GM23338 (cell line): ENCODE data around the gene PLA2G4B.

Experiments used
- CREB1 ChIP-seq: fragments of 250-450 bp; sonication (Bioruptor Pico); IDR thresholded peaks from 2 replicates; pipeline ENCODE4 v1.5.0; 2020; ENCODE audit warnings: low read depth, mild to moderate bottlenecking, moderate library complexity
- EZH2 ChIP-seq: fragments of 200-600 bp; sonication (generic); IDR thresholded peaks from one replicate; pipeline ENCODE4 v1.8.0; 2017; ENCODE audit warnings: antibody characterized with exemption, mild to moderate bottlenecking, low read depth; ENCODE audit not compliant: unreplicated experiment
- EZH2phosphoT487 ChIP-seq: fragments of 200-600 bp; sonication (generic); IDR thresholded peaks from one replicate; pipeline ENCODE4 v1.8.1; 2018; ENCODE audit warnings: antibody characterized with exemption; ENCODE audit not compliant: unreplicated experiment
- JUNB ChIP-seq: IDR thresholded peaks from one replicate; pipeline ENCODE4 v1.6.1; 2016; ENCODE audit warnings: antibody characterized with exemption; ENCODE audit not compliant: unreplicated experiment
- NANOG ChIP-seq: IDR thresholded peaks from 2 replicates; pipeline ENCODE4 v1.6.1; 2016; ENCODE audit warnings: antibody characterized with exemption, borderline replicate concordance
- POLR2AphosphoS5 ChIP-seq: IDR thresholded peaks from 2 replicates; pipeline ENCODE4 v1.6.1; 2016; ENCODE audit warnings: antibody characterized with exemption, low read depth
- STAT1 ChIP-seq: IDR thresholded peaks from one replicate; pipeline ENCODE4 v1.6.1; 2016; ENCODE audit warnings: antibody characterized with exemption; ENCODE audit not compliant: unreplicated experiment
- ZNF114 ChIP-seq: fragments of 250-450 bp; sonication (Bioruptor Pico); IDR thresholded peaks from 2 replicates; pipeline ENCODE4 v1.5.0; 2020; ENCODE audit warnings: mild to moderate bottlenecking, moderate library complexity
- ZNF331 ChIP-seq: fragments of 250-450 bp; sonication (Bioruptor Pico); IDR thresholded peaks from 2 replicates; pipeline ENCODE4 v1.5.0; 2020; ENCODE audit warnings: low read depth, mild to moderate bottlenecking, moderate library complexity
- TF ChIP-seq, protein P1 (sequence below), 2 experiments: fragments of 200-600 bp in 1 of 2; sonication (generic) in 1 of 2; conservative IDR thresholded peaks; 2 replicates each; pipeline versions ENCODE4 v1.5.1 to v1.6.1; 2016 to 2017; ENCODE audit warnings: antibody characterized with exemption in 2 of 2, low read depth in 2 of 2, mild to moderate bottlenecking in 2 of 2, moderate library complexity in 1 of 2
- TF ChIP-seq, protein P2 (sequence below): IDR thresholded peaks from one replicate; pipeline ENCODE4 v1.6.1; 2018; ENCODE audit warnings: antibody characterized with exemption; ENCODE audit not compliant: unreplicated experiment
- TF ChIP-seq, protein P3 (sequence below): IDR thresholded peaks from 2 replicates; pipeline ENCODE4 v1.6.1; 2016; ENCODE audit warnings: antibody characterized with exemption
- TF ChIP-seq, protein P4 (sequence below): fragments of 250-450 bp; sonication (Bioruptor Pico); IDR thresholded peaks from 2 replicates; pipeline ENCODE4 v1.5.0; 2020; ENCODE audit warnings: mild to moderate bottlenecking, moderate library complexity

DNA sequence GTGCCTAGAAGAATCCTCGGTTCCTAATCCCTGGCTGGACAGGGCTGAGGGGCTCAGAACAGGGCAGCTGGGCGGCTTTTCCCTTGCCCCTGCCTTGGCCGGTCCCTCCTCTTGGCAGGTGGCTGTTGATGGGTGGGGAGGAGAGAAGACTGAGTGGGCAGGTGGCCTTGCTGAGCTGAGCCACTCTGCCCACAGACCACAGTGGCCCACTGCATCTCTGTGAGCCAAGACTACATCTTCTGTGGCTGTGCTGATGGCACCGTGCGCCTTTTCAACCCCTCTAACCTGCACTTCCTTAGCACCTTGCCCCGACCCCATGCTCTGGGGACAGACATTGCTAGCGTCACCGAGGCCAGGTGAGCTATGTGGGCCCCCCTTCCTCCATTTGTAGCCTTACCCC, 25.2 kb upstream of the PLA2G4B start:
- TF ChIP-seq, protein P1, sequence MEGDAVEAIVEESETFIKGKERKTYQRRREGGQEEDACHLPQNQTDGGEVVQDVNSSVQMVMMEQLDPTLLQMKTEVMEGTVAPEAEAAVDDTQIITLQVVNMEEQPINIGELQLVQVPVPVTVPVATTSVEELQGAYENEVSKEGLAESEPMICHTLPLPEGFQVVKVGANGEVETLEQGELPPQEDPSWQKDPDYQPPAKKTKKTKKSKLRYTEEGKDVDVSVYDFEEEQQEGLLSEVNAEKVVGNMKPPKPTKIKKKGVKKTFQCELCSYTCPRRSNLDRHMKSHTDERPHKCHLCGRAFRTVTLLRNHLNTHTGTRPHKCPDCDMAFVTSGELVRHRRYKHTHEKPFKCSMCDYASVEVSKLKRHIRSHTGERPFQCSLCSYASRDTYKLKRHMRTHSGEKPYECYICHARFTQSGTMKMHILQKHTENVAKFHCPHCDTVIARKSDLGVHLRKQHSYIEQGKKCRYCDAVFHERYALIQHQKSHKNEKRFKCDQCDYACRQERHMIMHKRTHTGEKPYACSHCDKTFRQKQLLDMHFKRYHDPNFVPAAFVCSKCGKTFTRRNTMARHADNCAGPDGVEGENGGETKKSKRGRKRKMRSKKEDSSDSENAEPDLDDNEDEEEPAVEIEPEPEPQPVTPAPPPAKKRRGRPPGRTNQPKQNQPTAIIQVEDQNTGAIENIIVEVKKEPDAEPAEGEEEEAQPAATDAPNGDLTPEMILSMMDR (conservative IDR thresholded peaks at IDR 0.05; ENCODE audit: low read depth in 2 of 2), result no peak
- TF ChIP-seq, protein P2, sequence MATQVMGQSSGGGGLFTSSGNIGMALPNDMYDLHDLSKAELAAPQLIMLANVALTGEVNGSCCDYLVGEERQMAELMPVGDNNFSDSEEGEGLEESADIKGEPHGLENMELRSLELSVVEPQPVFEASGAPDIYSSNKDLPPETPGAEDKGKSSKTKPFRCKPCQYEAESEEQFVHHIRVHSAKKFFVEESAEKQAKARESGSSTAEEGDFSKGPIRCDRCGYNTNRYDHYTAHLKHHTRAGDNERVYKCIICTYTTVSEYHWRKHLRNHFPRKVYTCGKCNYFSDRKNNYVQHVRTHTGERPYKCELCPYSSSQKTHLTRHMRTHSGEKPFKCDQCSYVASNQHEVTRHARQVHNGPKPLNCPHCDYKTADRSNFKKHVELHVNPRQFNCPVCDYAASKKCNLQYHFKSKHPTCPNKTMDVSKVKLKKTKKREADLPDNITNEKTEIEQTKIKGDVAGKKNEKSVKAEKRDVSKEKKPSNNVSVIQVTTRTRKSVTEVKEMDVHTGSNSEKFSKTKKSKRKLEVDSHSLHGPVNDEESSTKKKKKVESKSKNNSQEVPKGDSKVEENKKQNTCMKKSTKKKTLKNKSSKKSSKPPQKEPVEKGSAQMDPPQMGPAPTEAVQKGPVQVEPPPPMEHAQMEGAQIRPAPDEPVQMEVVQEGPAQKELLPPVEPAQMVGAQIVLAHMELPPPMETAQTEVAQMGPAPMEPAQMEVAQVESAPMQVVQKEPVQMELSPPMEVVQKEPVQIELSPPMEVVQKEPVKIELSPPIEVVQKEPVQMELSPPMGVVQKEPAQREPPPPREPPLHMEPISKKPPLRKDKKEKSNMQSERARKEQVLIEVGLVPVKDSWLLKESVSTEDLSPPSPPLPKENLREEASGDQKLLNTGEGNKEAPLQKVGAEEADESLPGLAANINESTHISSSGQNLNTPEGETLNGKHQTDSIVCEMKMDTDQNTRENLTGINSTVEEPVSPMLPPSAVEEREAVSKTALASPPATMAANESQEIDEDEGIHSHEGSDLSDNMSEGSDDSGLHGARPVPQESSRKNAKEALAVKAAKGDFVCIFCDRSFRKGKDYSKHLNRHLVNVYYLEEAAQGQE, result no peak
- TF ChIP-seq JUNB (no peak), EZH2 (no peak), POLR2AphosphoS5 (no peak), NANOG (no peak), ZNF114 (CRISPR knock-in tag) (no peak), EZH2phosphoT487 (no peak), CREB1 (CRISPR knock-in tag) (no peak), STAT1 (no peak), ZNF331 (CRISPR knock-in tag) (no peak)
- TF ChIP-seq, protein P3, sequence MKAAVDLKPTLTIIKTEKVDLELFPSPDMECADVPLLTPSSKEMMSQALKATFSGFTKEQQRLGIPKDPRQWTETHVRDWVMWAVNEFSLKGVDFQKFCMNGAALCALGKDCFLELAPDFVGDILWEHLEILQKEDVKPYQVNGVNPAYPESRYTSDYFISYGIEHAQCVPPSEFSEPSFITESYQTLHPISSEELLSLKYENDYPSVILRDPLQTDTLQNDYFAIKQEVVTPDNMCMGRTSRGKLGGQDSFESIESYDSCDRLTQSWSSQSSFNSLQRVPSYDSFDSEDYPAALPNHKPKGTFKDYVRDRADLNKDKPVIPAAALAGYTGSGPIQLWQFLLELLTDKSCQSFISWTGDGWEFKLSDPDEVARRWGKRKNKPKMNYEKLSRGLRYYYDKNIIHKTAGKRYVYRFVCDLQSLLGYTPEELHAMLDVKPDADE, result no peak
- TF ChIP-seq, protein P4, sequence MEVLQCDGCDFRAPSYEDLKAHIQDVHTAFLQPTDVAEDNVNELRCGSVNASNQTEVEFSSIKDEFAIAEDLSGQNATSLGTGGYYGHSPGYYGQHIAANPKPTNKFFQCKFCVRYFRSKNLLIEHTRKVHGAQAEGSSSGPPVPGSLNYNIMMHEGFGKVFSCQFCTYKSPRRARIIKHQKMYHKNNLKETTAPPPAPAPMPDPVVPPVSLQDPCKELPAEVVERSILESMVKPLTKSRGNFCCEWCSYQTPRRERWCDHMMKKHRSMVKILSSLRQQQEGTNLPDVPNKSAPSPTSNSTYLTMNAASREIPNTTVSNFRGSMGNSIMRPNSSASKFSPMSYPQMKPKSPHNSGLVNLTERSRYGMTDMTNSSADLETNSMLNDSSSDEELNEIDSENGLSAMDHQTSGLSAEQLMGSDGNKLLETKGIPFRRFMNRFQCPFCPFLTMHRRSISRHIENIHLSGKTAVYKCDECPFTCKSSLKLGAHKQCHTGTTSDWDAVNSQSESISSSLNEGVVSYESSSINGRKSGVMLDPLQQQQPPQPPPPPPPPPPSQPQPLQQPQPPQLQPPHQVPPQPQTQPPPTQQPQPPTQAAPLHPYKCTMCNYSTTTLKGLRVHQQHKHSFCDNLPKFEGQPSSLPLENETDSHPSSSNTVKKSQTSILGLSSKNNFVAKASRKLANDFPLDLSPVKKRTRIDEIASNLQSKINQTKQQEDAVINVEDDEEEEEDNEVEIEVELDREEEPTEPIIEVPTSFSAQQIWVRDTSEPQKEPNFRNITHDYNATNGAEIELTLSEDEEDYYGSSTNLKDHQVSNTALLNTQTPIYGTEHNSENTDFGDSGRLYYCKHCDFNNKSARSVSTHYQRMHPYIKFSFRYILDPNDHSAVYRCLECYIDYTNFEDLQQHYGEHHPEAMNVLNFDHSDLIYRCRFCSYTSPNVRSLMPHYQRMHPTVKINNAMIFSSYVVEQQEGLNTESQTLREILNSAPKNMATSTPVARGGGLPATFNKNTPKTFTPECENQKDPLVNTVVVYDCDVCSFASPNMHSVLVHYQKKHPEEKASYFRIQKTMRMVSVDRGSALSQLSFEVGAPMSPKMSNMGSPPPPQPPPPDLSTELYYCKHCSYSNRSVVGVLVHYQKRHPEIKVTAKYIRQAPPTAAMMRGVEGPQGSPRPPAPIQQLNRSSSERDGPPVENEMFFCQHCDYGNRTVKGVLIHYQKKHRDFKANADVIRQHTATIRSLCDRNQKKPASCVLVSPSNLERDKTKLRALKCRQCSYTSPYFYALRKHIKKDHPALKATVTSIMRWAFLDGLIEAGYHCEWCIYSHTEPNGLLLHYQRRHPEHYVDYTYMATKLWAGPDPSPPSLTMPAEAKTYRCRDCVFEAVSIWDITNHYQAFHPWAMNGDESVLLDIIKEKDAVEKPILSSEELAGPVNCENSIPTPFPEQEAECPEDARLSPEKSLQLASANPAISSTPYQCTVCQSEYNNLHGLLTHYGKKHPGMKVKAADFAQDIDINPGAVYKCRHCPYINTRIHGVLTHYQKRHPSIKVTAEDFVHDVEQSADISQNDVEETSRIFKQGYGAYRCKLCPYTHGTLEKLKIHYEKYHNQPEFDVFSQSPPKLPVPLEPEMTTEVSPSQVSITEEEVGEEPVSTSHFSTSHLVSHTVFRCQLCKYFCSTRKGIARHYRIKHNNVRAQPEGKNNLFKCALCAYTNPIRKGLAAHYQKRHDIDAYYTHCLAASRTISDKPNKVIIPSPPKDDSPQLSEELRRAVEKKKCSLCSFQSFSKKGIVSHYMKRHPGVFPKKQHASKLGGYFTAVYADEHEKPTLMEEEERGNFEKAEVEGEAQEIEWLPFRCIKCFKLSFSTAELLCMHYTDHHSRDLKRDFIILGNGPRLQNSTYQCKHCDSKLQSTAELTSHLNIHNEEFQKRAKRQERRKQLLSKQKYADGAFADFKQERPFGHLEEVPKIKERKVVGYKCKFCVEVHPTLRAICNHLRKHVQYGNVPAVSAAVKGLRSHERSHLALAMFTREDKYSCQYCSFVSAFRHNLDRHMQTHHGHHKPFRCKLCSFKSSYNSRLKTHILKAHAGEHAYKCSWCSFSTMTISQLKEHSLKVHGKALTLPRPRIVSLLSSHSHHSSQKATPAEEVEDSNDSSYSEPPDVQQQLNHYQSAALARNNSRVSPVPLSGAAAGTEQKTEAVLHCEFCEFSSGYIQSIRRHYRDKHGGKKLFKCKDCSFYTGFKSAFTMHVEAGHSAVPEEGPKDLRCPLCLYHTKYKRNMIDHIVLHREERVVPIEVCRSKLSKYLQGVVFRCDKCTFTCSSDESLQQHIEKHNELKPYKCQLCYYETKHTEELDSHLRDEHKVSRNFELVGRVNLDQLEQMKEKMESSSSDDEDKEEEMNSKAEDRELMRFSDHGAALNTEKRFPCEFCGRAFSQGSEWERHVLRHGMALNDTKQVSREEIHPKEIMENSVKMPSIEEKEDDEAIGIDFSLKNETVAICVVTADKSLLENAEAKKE (CRISPR knock-in tag), result no peak
